ENCODE data around the gene TMEM163.
"Not testable (repeated sequence)": the region's sequence is repeated elsewhere in the genome, so short reads cannot be mapped to it uniquely, and the experiment has no call there.

The TMEM163 gene

GRCh38 chr2:134536296-134536695, 182.5 kb downstream of the TMEM163 start:
- DNase-seq (ENCODE audit: low spot score), result no peak

DNA sequence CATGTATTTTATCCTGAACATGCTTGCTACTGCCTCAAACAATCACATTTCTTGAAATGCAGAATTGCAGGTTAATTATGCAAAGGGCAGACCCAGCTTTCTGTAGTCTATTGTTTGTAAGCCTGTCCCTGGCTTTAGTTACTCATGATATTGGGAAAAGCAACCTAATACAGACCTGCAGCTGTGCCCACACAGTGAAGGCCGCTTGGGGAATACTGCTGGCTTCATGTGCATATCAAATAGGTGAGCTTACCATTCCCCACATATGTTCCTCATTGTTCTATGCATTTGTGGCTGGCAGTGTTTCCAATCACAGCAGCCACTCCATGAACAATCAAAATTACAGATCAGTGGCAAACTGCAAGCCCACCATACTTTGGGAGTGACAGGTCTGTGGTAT, 186.3 kb downstream of the TMEM163 start:
- no peak for DNase-seq (ENCODE audit: low spot score)

- DNase-seq (ENCODE audit: low spot score), result no peak
Observed at GRCh38 chr2:134527381-134527780, 191.4 kb downstream of the TMEM163 start.

- DNase-seq (ENCODE audit: low spot score), result no peak
Observed at GRCh38 chr2:134522496-134523455, 196.0 kb downstream of the TMEM163 start.

DNA sequence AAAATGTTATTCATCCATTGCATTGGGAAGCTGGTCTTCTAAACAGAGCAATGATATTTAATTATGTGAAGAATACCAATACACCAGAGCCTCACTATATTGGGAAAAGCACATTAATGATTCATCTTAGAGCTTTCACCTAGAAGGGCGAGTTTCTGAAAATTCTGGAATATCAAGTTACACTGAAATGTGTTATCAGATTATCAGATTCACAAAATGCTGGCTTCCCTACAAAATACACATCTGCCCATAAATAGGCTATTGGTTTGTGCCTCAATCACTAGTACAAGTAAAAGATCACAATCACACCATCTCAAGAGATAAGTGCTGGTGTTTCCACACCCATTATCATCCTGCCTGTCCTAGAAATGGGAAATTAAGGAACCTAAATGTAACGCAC, 200.7 kb downstream of the TMEM163 start:
- no peak for DNase-seq (ENCODE audit: low spot score)

- DNase-seq (ENCODE audit: low spot score), result no peak
Observed at GRCh38 chr2:134515137-134515536, 203.7 kb downstream of the TMEM163 start.

DNA sequence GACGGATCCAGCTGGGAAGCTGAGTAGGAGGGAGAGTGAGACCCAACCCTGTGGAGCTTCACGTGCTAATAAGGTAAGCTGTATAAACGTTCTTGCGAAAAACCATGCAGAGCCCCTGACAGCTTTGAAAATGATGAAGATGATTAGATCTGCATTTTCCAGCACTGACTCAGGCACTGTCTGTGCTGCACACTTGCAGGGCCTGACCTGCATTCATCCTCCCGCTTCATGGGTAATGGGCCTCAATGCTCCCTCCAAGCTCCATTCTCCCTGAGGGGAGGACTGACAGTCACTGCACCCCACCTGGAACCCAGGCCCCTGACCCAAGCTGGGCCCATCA, 205.4 kb downstream of the TMEM163 start:
- DNase-seq (ENCODE audit: low spot score), result no peak

DNA sequence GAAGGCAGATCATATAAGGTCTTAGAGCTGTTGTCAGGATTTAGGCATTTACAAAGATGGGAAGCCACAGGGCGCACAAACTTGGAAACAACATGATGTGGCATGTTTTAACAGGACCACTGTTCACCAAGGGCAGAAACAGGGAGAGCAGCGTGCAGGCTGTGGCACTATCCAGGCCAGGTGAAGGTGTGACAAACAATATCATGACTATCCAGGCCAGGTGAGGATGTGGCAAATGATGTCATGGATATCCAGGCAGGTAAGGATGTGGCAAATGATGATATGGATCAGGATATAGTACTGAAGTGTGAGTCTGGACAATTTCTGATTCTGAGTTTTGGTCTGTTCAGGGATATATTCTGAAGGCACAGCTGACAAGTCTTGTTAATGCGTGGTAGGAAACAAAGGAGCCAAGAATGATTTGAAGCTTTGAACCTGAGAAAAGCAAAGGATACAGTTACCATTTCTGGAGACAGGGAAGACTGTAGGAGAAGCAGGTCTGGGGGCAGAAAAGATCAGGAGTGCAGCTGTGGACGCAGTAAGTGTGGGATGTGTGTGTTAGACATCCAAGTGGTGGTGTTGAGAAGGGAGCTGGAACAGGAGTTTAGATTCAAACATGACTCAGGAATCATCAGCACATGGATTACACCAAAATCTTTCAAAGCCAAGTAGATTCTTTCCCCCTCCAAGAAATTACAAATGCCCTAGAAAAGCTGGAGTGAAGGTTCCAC, 205.9 kb downstream of the TMEM163 start:
- DNase-seq (ENCODE audit: low spot score), result no peak

GRCh38 chr2:134508391-134508790, 210.4 kb downstream of the TMEM163 start:
- DNase-seq (ENCODE audit: low spot score), result no peak

- DNase-seq (ENCODE audit: low spot score), result no peak
Observed at GRCh38 chr2:134507697-134508096, 211.1 kb downstream of the TMEM163 start.

GRCh38 chr2:134507159-134507558, 211.6 kb downstream of the TMEM163 start:
- DNase-seq (ENCODE audit: low spot score), result not testable (repeated sequence)

- DNase-seq (ENCODE audit: low spot score), result no peak
Observed at GRCh38 chr2:134505446-134505845, 213.4 kb downstream of the TMEM163 start.

- no peak for DNase-seq (ENCODE audit: low spot score)
Observed at GRCh38 chr2:134504586-134505336, 214.0 kb downstream of the TMEM163 start.

DNA sequence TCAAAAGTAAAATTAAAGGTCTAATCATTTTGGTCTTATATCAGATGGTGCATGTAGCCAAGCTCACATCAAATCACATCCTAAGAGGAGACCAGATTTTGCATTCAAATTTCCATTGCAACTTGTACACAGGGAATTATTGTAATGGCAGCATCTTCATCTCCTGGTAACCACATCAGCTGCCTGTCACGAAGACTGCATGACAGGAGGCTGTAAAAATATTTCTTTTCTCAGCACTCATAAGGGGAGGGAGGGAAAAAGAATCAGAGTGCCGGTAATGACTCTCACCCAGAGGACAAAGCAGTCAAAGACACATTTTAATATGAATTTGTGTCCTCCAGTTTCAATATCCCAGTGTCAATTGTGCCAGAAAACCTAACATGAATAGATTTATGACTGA, 216.7 kb downstream of the TMEM163 start:
- no peak for DNase-seq (ENCODE audit: low spot score)

DNA sequence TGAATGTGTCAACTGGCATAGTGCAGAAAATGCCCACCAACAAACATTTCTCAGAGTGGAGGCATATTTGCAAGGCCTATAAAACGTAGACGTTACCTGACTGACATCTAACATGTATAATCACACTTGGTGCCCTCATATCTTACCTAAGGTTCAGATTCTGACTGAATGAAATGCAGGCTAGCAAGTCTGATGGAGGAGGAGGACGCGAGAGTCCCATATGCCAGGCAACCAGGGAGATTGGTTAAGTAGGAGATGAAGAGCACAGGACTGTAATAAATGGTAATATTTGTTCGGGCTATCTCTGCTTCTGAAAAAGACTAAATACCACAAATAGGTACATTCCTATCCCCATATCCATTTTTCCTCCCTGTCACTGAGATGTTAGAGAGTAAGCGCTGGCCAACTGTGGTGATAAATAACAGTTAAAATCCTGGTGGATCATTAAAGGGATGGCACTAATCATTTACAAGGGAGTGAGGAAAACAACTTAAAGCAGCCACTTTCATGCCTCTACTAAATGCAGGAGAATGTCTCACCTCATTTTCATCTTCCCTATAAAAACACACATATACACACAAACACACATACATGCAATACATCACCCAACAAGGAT, 217.2 kb downstream of the TMEM163 start:
- no peak for DNase-seq (ENCODE audit: low spot score)

- DNase-seq (ENCODE audit: low spot score), result no peak
Observed at GRCh38 chr2:134500211-134500935, 218.4 kb downstream of the TMEM163 start.

DNA sequence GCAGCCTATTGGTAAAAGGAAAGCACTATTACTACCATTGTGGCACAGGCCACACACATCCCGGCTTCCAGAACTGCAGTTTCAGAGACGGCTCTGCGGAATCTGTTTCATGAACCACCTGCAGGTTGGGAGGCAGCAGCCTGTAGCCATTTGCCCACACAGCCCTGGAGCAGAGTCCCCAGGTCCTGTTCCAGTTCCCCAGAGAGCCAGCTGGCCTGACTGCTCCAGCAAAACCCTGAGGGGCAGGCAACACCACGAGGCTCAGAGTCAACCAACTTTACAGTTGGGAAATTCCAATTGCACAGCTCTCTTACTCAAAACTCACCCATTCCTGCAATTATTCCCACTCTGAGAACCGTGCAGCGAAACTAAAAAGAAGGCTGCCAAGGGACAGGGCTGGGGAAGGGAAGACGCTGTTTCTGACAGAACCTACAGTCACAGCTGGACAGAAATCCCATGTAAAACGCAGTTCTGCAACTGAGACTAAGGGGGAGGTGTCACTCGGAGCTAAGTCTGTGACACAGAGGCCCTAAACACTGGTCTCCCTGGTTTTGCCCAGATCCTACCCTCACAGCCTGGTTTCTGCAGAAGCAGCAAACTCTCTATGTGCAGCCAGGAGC, 219.4 kb downstream of the TMEM163 start:
- DNase-seq (ENCODE audit: low spot score), result no peak

DNA sequence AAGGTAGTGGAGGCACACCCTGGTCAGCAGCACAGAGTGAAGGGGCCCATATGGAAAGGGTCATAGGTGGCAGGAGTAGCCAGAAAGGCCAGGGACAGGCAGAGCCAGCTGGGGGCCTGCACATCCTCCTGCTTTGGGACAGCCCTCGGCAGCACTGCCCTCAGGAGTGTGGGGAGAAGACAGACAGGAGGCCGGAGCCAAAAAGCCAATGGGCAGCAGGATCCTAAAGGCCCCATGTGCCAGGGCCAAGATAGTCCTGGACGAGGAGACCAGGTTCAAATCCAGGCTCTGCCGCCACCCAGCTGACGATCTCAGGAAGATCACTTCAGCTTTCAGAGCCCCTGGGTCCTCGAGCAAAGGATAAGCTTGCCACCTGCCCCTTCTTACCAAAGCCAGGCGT, 220.1 kb downstream of the TMEM163 start:
- DNase-seq (ENCODE audit: low spot score), result no peak

DNA sequence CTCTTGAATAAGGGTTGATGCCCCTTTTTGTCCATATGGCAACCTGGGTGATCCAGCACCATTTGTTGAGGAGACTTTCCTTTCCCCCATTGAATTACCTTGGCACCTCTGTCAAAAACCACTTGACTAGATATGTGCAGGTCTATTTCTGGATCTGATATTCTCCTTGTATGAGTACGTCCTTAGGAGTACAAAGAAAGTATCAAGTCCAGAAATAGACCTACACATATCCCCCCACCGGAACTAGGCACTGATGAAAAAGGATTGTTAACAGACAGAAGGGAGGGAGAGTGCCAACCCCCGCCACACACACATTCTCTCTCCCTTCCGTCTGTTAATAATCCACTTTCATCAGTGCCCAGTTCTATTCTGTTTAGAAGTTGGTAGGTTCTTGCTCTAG, 225.0 kb downstream of the TMEM163 start:
- DNase-seq (ENCODE audit: low spot score), result no peak

GRCh38 chr2:134491771-134492441, 226.9 kb downstream of the TMEM163 start:
- no peak for DNase-seq (ENCODE audit: low spot score)
